Skin epidermis (tissue), 12 donors: ENCODE data around the gene CMTM3.
"Not testable (repeated sequence)": the region's sequence is repeated elsewhere in the genome, so short reads cannot be mapped to it uniquely, and the experiment has no call there.

Source experiments
- H3K27ac ChIP-seq, 21 experiments: fragments of 200-600 bp; sonication (generic) in 11 of 21; one replicate each; pipeline ENCODE4 v1.5.0; 2020; ENCODE audit warnings: mild to moderate bottlenecking in 3 of 21, inconsistent platforms in 2 of 21, moderate library complexity in 2 of 21
- H3K4me3 ChIP-seq, 7 experiments: fragments of 200-600 bp; sonication (generic) in 2 of 7; one replicate each; pipeline ENCODE4 v1.5.0; 2020; ENCODE audit warnings: inconsistent platforms in 2 of 7, mild to moderate bottlenecking in 2 of 7, moderate library complexity in 1 of 7

Gene CMTM3

GRCh38 chr16:66605177-66605978 is 874 bp downstream of the CMTM3 start:
- H3K4me3 ChIP-seq, result peak overlapping the region; percentile 65 to 98 (median 84)
- peak overlapping the region; percentile 69 to 99 (median 92) for H3K27ac ChIP-seq

GRCh38 chr16:66605979-66606751 is 1.7 kb downstream of the CMTM3 start:
- peak overlapping the region; percentile 65 to 98 (median 84) for H3K4me3 ChIP-seq
- H3K27ac ChIP-seq, result peak overlapping the region in 19 of 21 experiments; percentile 76 to 99 (median 93)

GRCh38 chr16:66608241-66609138 is 4.0 kb downstream of the CMTM3 start:
- Histone ChIP-seq H3K4me3 (no peak overlapping the region), H3K27ac (peak overlapping the region in 9 of 21 experiments; percentile 4 to 68 (median 35))

- Histone ChIP-seq H3K27ac (peak overlapping the region in 9 of 21 experiments; percentile 4 to 68 (median 35)), H3K4me3 (no peak overlapping the region)
Observed at GRCh38 chr16:66609139-66609510, 4.6 kb downstream of the CMTM3 start.

- peak overlapping the region in 4 of 21 experiments; percentile 11 to 44 (median 28) for H3K27ac ChIP-seq
- no peak overlapping the region for H3K4me3 ChIP-seq
Observed at GRCh38 chr16:66610111-66610820, 5.8 kb downstream of the CMTM3 start.

GRCh38 chr16:66611911-66612310 is 7.4 kb downstream of the CMTM3 start:
- H3K27ac ChIP-seq, H3K4me3 ChIP-seq: not testable (repeated sequence)

- Histone ChIP-seq H3K27ac (no peak overlapping the region), H3K4me3 (no peak overlapping the region)
Observed at GRCh38 chr16:66612422-66612821, 7.9 kb downstream of the CMTM3 start.

- no peak overlapping the region for H3K27ac ChIP-seq
Observed at GRCh38 chr16:66614161-66614802, 9.8 kb downstream of the CMTM3 start.

GRCh38 chr16:66616169-66616568 is 11.7 kb downstream of the CMTM3 start:
- no peak overlapping the region for H3K4me3 ChIP-seq

More at GRCh38 chr16:66614161-66614802, 9.8 kb downstream of the CMTM3 start:
- no peak overlapping the region for H3K4me3 ChIP-seq

GRCh38 chr16:66616592-66616991 is 12.1 kb downstream of the CMTM3 start:
- no peak overlapping the region for H3K27ac ChIP-seq
- no peak overlapping the region for H3K4me3 ChIP-seq

More at GRCh38 chr16:66616169-66616568, 11.7 kb downstream of the CMTM3 start:
- H3K27ac ChIP-seq, result no peak overlapping the region

- Histone ChIP-seq H3K4me3 (no peak overlapping the region), H3K27ac (peak overlapping the region in 3 of 21 experiments; percentile 51 to 79 (median 71))
Observed at GRCh38 chr16:66617010-66617434, 12.5 kb downstream of the CMTM3 start.

GRCh38 chr16:66617728-66618127 is 13.2 kb downstream of the CMTM3 start:
- no peak overlapping the region for H3K4me3 ChIP-seq
- H3K27ac ChIP-seq, result peak overlapping the region in 15 of 21 experiments; percentile 7 to 79 (median 56)

GRCh38 chr16:66618588-66619375 is 14.3 kb downstream of the CMTM3 start:
- H3K27ac ChIP-seq, result peak overlapping the region in 18 of 21 experiments; percentile 22 to 80 (median 58)

GRCh38 chr16:66619534-66620428 is 15.3 kb downstream of the CMTM3 start:
- H3K4me3 ChIP-seq, result no peak overlapping the region
- H3K27ac ChIP-seq, result peak overlapping the region in 15 of 21 experiments; percentile 41 to 80 (median 62)

More at GRCh38 chr16:66618588-66619375, 14.3 kb downstream of the CMTM3 start:
- H3K4me3 ChIP-seq, result no peak overlapping the region

GRCh38 chr16:66620429-66620795 is 15.9 kb downstream of the CMTM3 start:
- peak overlapping the region in 7 of 21 experiments; percentile 38 to 80 (median 62) for H3K27ac ChIP-seq
- no peak overlapping the region for H3K4me3 ChIP-seq

- Histone ChIP-seq H3K4me3 (no peak overlapping the region), H3K27ac (peak overlapping the region in 2 of 21 experiments; percentile 4 to 5)
Observed at GRCh38 chr16:66621973-66622372, 17.5 kb downstream of the CMTM3 start.

- no peak overlapping the region for H3K4me3 ChIP-seq
Observed at GRCh38 chr16:66622863-66623262, 18.4 kb downstream of the CMTM3 start.

More at GRCh38 chr16:66622863-66623262, 18.4 kb downstream of the CMTM3 start:
- H3K27ac ChIP-seq, result no peak overlapping the region
